Uterus (tissue), 4 donors: ENCODE results near the gene ZBTB34. TPM values are rescaled to one million over a fixed set of nuclear protein-coding genes. Genes with fewer than 3 reads are reported as not detected.

Source experiments
- DNase-seq, 2 donors: peaks; one replicate each; pipeline ENCODE4 v3.0.0-alpha.2; 2019 to 2020
- H3K27ac ChIP-seq, 2 donors: fragments of 200-600 bp; sonication (generic); 1 replicate in 1 of 2; 2 replicates in 1 of 2; pipeline ENCODE4 v1.5.1; 2016 to 2018
- H3K27me3 ChIP-seq, 2 donors: fragments of 200-600 bp; sonication (generic); one replicate each; pipeline ENCODE4 v1.5.1; 2018 to 2019; ENCODE audit warnings: control low read depth in 1 of 2
- H3K36me3 ChIP-seq, 2 donors: fragments of 200-600 bp; sonication (generic); one replicate each; pipeline ENCODE4 v1.5.1; 2019; ENCODE audit warnings: control low read depth in 1 of 2
- H3K4me1 ChIP-seq, 2 donors: fragments of 200-600 bp; sonication (generic); one replicate each; pipeline ENCODE4 v1.5.1; 2018 to 2019; ENCODE audit warnings: control low read depth in 1 of 2
- H3K4me3 ChIP-seq, 2 donors: fragments of 200-600 bp; sonication (generic); 1 replicate in 1 of 2; 2 replicates in 1 of 2; pipeline ENCODE4 v1.5.1; 2018 to 2019; ENCODE audit warnings: mild to moderate bottlenecking in 1 of 2
- H3K9me3 ChIP-seq, 2 donors: fragments of 200-600 bp; sonication (generic); one replicate each; pipeline ENCODE4 v1.5.1; 2019; ENCODE audit warnings: control low read depth in 1 of 2
- CTCF ChIP-seq, 4 experiments: fragments of 200-600 bp in 2 of 4; fragments of 450-650 bp in 2 of 4; sonication (generic) in 2 of 4; IDR thresholded peaks; one replicate each; pipeline ENCODE4 v1.5.1; 2016 to 2019; ENCODE audit warnings: antibody characterized with exemption in 4 of 4, mild to moderate bottlenecking in 2 of 4, moderate library complexity in 1 of 4
- POLR2A ChIP-seq, 2 donors: fragments of 450-650 bp; IDR thresholded peaks; one replicate each; pipeline ENCODE4 v1.6.1; 2016; ENCODE audit warnings: antibody characterized with exemption in 2 of 2, mild to moderate bottlenecking in 1 of 2, moderate library complexity in 1 of 2
- intact Hi-C: fragments of 100-400 bp; cut with DNase I; formaldehyde crosslinking; loops from one replicate; pipeline ENCODE4 v1.15.1; 2023; ENCODE audit warnings: low total_unique reads
- total RNA-seq, 4 donors: library from RNA; depleted of rRNA in 3 of 4; stranded (reverse); fragments of >200 nt in 3 of 4; gene quantifications; one replicate each; pipeline versions ENCODE4 v1.1.0 to v1.2.4, GENCODE V29; 2014 to 2023
- donor health status: DM: yes; HTN: yes; CAD: no.

The ZBTB34 gene
- total RNA-seq, 4 donors from 2014 or later, result 1.8 to 30.3 (median 13.5) TPM

- no peak overlapping the region for H3K4me3 ChIP-seq
- H3K27ac ChIP-seq, result no peak overlapping the region
- DNase-seq, result no peak
- intact Hi-C loops, result no loop called here
- no peaks in the 10 kb centered on the region for H3K36me3 ChIP-seq
- TF ChIP-seq CTCF (IDR thresholded peaks at IDR 0.05), result no peak
- no peak for TF ChIP-seq POLR2A (IDR thresholded peaks at IDR 0.05)
- no peaks in the 10 kb centered on the region for H3K4me1 ChIP-seq
- H3K27me3 ChIP-seq, result no peaks in the 10 kb centered on the region
- H3K9me3 ChIP-seq, result no peaks in the 10 kb centered on the region
Measured at GRCh38 chr9:126836216-126836615, 24.2 kb upstream of the ZBTB34 start.

- Histone ChIP-seq H3K36me3 (no peaks in the 10 kb centered on the region), H3K9me3 (no peaks in the 10 kb centered on the region), H3K27ac (no peak overlapping the region), H3K4me3 (no peak overlapping the region), H3K4me1 (no peaks in the 10 kb centered on the region), H3K27me3 (no peaks in the 10 kb centered on the region)
- intact Hi-C loops, result no loop called here
- TF ChIP-seq CTCF (IDR thresholded peaks at IDR 0.05), result no peak
- no peak for TF ChIP-seq POLR2A (IDR thresholded peaks at IDR 0.05)
- DNase-seq, result no peak
Measured at GRCh38 chr9:126838055-126838811, 22.2 kb upstream of the ZBTB34 start.

- intact Hi-C loops, result no loop called here
- H3K9me3 ChIP-seq, result no peaks in the 10 kb centered on the region
- no peak overlapping the region for H3K4me3 ChIP-seq
- no peaks in the 10 kb centered on the region for H3K36me3 ChIP-seq
- no peaks in the 10 kb centered on the region for H3K27me3 ChIP-seq
- TF ChIP-seq CTCF (IDR thresholded peaks at IDR 0.05) (no peak), POLR2A (IDR thresholded peaks at IDR 0.05) (no peak)
- DNase-seq, result no peak
- no peaks in the 10 kb centered on the region for H3K4me1 ChIP-seq
- H3K27ac ChIP-seq, result no peak overlapping the region
Measured at GRCh38 chr9:126838895-126839294, 21.5 kb upstream of the ZBTB34 start.

GRCh38 chr9:126839301-126839700 lies 21.1 kb upstream of the ZBTB34 start:
- Histone ChIP-seq H3K9me3 (no peaks in the 10 kb centered on the region), H3K4me1 (no peaks in the 10 kb centered on the region), H3K4me3 (no peak overlapping the region), H3K27me3 (no peaks in the 10 kb centered on the region), H3K36me3 (no peaks in the 10 kb centered on the region), H3K27ac (no peak overlapping the region)
- intact Hi-C loops, result no loop called here
- DNase-seq, result no peak
- no peak for TF ChIP-seq CTCF (IDR thresholded peaks at IDR 0.05)

- intact Hi-C loops, result no loop called here
- no peak for TF ChIP-seq POLR2A (IDR thresholded peaks at IDR 0.05)
- TF ChIP-seq CTCF (IDR thresholded peaks at IDR 0.05), result no peak
- Histone ChIP-seq H3K4me3 (no peak overlapping the region), H3K36me3 (no peaks in the 10 kb centered on the region), H3K27me3 (no peaks in the 10 kb centered on the region), H3K4me1 (no peaks in the 10 kb centered on the region), H3K9me3 (no peaks in the 10 kb centered on the region), H3K27ac (no peak overlapping the region)
- no peak for DNase-seq
Measured at GRCh38 chr9:126842220-126842842, 18.1 kb upstream of the ZBTB34 start.
